CD4-positive, alpha-beta T cell (primary cell): ENCODE results near the gene ITGA5. TPM values are rescaled to one million over a fixed set of nuclear protein-coding genes. Genes with fewer than 3 reads are reported as not detected.

Source experiments
- ATAC-seq: fragments of 200-7000 bp; cut with Tn5 transposase; one replicate; pipeline ENCODE4 v1.10.0; 2022; ENCODE audit warnings: mild to moderate bottlenecking; ENCODE audit not compliant: poor library complexity
- CTCF ChIA-PET: fragments of 350-600 bp; sonication (Branson Sonifier 250); formaldehyde crosslinking; loops from one replicate; lab custom pipeline; 2021; ENCODE audit warnings: antibody characterized with exemption, inconsistent platforms; lab: Charles Lee
- POLR2A ChIA-PET: fragments of 350-600 bp; sonication (Branson Sonifier 250); formaldehyde crosslinking; loops from one replicate; lab custom pipeline; 2021; ENCODE audit warnings: antibody characterized with exemption, inconsistent platforms; lab: Charles Lee
- DNase-seq, 14 experiments: peaks; one replicate each; pipeline ENCODE4 v3.0.0-alpha.2; 2013 to 2020; ENCODE audit warnings: mixed read lengths in 2 of 14
- H3K27ac ChIP-seq, 2 donors: one replicate each; pipeline versions ENCODE4 v1.5.1 to v1.7.0; 2013; ENCODE audit warnings: low read length in 2 of 2, low read depth in 1 of 2, mild to moderate bottlenecking in 1 of 2
- H3K27me3 ChIP-seq, 2 experiments: 1 replicate in 1 of 2; 2 replicates in 1 of 2; pipeline versions ENCODE4 v1.6.1 to v1.7.0; 2013; ENCODE audit warnings: low read length in 2 of 2, control low read depth in 1 of 2, mild to moderate bottlenecking in 1 of 2, moderate library complexity in 1 of 2; ENCODE audit not compliant: insufficient read depth in 2 of 2, control insufficient read depth in 1 of 2
- H3K36me3 ChIP-seq: one replicate; pipeline ENCODE4 v1.6.1; 2013; ENCODE audit warnings: low read length, control low read depth; ENCODE audit not compliant: insufficient read depth
- H3K4me1 ChIP-seq: one replicate; pipeline ENCODE4 v1.6.1; 2013; ENCODE audit warnings: low read length, control low read depth; ENCODE audit not compliant: insufficient read depth
- H3K4me3 ChIP-seq: one replicate; pipeline ENCODE4 v1.5.1; 2013; ENCODE audit warnings: mild to moderate bottlenecking, low read length, moderate library complexity
- H3K9me3 ChIP-seq, 2 experiments: 1 replicate in 1 of 2; 2 replicates in 1 of 2; pipeline versions ENCODE4 v1.6.1 to v1.7.0; 2013; ENCODE audit warnings: low read length in 2 of 2, mild to moderate bottlenecking in 2 of 2, control low read depth in 1 of 2, moderate library complexity in 1 of 2; ENCODE audit not compliant: control insufficient read depth in 1 of 2, insufficient read depth in 1 of 2
- H3K27ac Mint-ChIP-seq: one replicate; pipeline ENCODE4 v1.8.0; 2020; ENCODE audit warnings: mixed read lengths
- H3K27me3 Mint-ChIP-seq: one replicate; pipeline ENCODE4 v1.8.0; 2021; ENCODE audit warnings: mixed read lengths
- H3K36me3 Mint-ChIP-seq: one replicate; pipeline ENCODE4 v1.8.0; 2021; ENCODE audit warnings: low read depth, mixed read lengths
- H3K4me1 Mint-ChIP-seq: one replicate; pipeline ENCODE4 v1.8.0; 2021; ENCODE audit warnings: low read depth, mixed read lengths
- H3K4me3 Mint-ChIP-seq: one replicate; pipeline ENCODE4 v1.8.0; 2020; ENCODE audit warnings: mild to moderate bottlenecking, mixed read lengths
- H3K9me3 Mint-ChIP-seq: one replicate; pipeline ENCODE4 v1.8.0; 2020; ENCODE audit warnings: mixed read lengths
- CTCF ChIP-seq: fragments of 200-600 bp; IDR thresholded peaks from one replicate; pipeline ENCODE4 v1.8.0; 2022; ENCODE audit warnings: antibody characterized with exemption, mild to moderate bottlenecking
- intact Hi-C, 2 experiments: fragments of 100-400 bp; cut with DNase I in 1 of 2; cut with micrococcal nuclease in 1 of 2; formaldehyde crosslinking; loops; one replicate each; pipeline versions ENCODE4 v1.15.1 to v1.9.0; 2023 to 2025; cut with DNase I, micrococcal nuclease
- total RNA-seq, 174 experiments: library from RNA in 2 of 174; stranded (reverse) in 2 of 174; gene quantifications; one replicate each; pipeline ENCODE4 v1.2.3 and lab custom pipeline; 2021 to 2026

Gene ITGA5
- total RNA-seq, 2 experiments from 2014 or later: 143 to 159 TPM

- no peaks in the 10 kb centered on the region for H3K36me3 ChIP-seq
- POLR2A ChIA-PET: no interaction called here
- Mint-ChIP-seq H3K4me1 (no peaks in the 10 kb centered on the region), H3K9me3 (no peaks in the 10 kb centered on the region), H3K36me3 (no peaks in the 10 kb centered on the region), H3K27ac (no peak overlapping the region), H3K27me3 (peaks cover 5% of the 10 kb centered on the region), H3K4me3 (no peak overlapping the region)
- no peaks in the 10 kb centered on the region for H3K9me3 ChIP-seq
- no peak for DNase-seq
- no peak overlapping the region for H3K4me3 ChIP-seq
- no peak for ATAC-seq
- TF ChIP-seq CTCF: no peak
- H3K27me3 ChIP-seq: no peaks in the 10 kb centered on the region
- intact Hi-C loops: no loop called here
- no peaks in the 10 kb centered on the region for H3K4me1 ChIP-seq
- H3K27ac ChIP-seq: no peak overlapping the region
- CTCF ChIA-PET: no interaction called here
These were observed 36.8 kb upstream of the ITGA5 start for GRCh38 chr12:54455760-54456469.

GRCh38 chr12:54452628-54453027 is 33.6 kb upstream of the ITGA5 start:
- Histone ChIP-seq H3K27ac (no peak overlapping the region), H3K4me1 (no peaks in the 10 kb centered on the region), H3K4me3 (no peak overlapping the region), H3K27me3 (no peaks in the 10 kb centered on the region), H3K36me3 (no peaks in the 10 kb centered on the region), H3K9me3 (no peaks in the 10 kb centered on the region)
- no peak for TF ChIP-seq CTCF
- ATAC-seq (no peak), DNase-seq (no peak)
- CTCF ChIA-PET: no interaction called here
- no peaks in the 10 kb centered on the region for H3K4me1 Mint-ChIP-seq
- no peak overlapping the region for H3K27ac Mint-ChIP-seq
- POLR2A ChIA-PET: interaction anchor here (0.7 to 1.7 kb wide), 2 partner anchors 9 kb away, joined by 3 read pairs; no protein-coding TSS in a partner anchor
- H3K36me3 Mint-ChIP-seq: no peaks in the 10 kb centered on the region
- H3K9me3 Mint-ChIP-seq: no peaks in the 10 kb centered on the region
- intact Hi-C loops: no loop called here
- no peaks in the 10 kb centered on the region for H3K27me3 Mint-ChIP-seq
- no peak overlapping the region for H3K4me3 Mint-ChIP-seq

- H3K27ac Mint-ChIP-seq: no peak overlapping the region
- H3K4me3 ChIP-seq: no peak overlapping the region
- DNase-seq (no peak), ATAC-seq (no peak)
- no peaks in the 10 kb centered on the region for H3K4me1 Mint-ChIP-seq
- ChIA-PET CTCF (no interaction called here), POLR2A (no interaction called here)
- no peaks in the 10 kb centered on the region for H3K9me3 Mint-ChIP-seq
- TF ChIP-seq CTCF: no peak
- no peaks in the 10 kb centered on the region for H3K27me3 Mint-ChIP-seq
- no peak overlapping the region for H3K4me3 Mint-ChIP-seq
- H3K4me1 ChIP-seq: no peaks in the 10 kb centered on the region
- intact Hi-C loops: no loop called here
- no peaks in the 10 kb centered on the region for H3K36me3 ChIP-seq
- H3K27me3 ChIP-seq: no peaks in the 10 kb centered on the region
- no peaks in the 10 kb centered on the region for H3K36me3 Mint-ChIP-seq
- no peak overlapping the region for H3K27ac ChIP-seq
- H3K9me3 ChIP-seq: no peaks in the 10 kb centered on the region
These were observed 29.3 kb upstream of the ITGA5 start for GRCh38 chr12:54448344-54448743.
